ENCODE results near the gene NIPAL3.

The NIPAL3 gene

GRCh38 chr1:24369801-24370200, 45.8 kb upstream of the NIPAL3 start:
- DNase-seq (ENCODE audit: low read depth in 1 of 2, low spot score in 1 of 2): no peak
- Histone ChIP-seq H3K27ac (replicated peaks) (no peak overlapping the region), H3K27me3 (ENCODE audit: insufficient read depth, poor library complexity, severe bottlenecking) (no peaks in the 10 kb centered on the region), H3K4me3 (replicated peaks; ENCODE audit: insufficient read depth, low read length) (no peak overlapping the region)
- TF ChIP-seq GABPA (IDR thresholded peaks at IDR 0.05; ENCODE audit: low read depth): no peak
- TF ChIP-seq SPI1 (IDR thresholded peaks at IDR 0.05; ENCODE audit: borderline replicate concordance, low read depth): no peak
- TF ChIP-seq POLR2AphosphoS5 (IDR thresholded peaks at IDR 0.05; ENCODE audit: low read depth): no peak
- TF ChIP-seq, protein P1, sequence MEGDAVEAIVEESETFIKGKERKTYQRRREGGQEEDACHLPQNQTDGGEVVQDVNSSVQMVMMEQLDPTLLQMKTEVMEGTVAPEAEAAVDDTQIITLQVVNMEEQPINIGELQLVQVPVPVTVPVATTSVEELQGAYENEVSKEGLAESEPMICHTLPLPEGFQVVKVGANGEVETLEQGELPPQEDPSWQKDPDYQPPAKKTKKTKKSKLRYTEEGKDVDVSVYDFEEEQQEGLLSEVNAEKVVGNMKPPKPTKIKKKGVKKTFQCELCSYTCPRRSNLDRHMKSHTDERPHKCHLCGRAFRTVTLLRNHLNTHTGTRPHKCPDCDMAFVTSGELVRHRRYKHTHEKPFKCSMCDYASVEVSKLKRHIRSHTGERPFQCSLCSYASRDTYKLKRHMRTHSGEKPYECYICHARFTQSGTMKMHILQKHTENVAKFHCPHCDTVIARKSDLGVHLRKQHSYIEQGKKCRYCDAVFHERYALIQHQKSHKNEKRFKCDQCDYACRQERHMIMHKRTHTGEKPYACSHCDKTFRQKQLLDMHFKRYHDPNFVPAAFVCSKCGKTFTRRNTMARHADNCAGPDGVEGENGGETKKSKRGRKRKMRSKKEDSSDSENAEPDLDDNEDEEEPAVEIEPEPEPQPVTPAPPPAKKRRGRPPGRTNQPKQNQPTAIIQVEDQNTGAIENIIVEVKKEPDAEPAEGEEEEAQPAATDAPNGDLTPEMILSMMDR (IDR thresholded peaks at IDR 0.05; ENCODE audit: insufficient read depth, low read length): no peak
- no peak for TF ChIP-seq REST (IDR thresholded peaks at IDR 0.05; ENCODE audit: insufficient replicate concordance, low read depth)

GRCh38 chr1:24373044-24373443, 42.6 kb upstream of the NIPAL3 start:
- TF ChIP-seq SPI1 (IDR thresholded peaks at IDR 0.05; ENCODE audit: borderline replicate concordance, low read depth) (peak; percentile 62), POLR2AphosphoS5 (IDR thresholded peaks at IDR 0.05; ENCODE audit: low read depth) (no peak)
- TF ChIP-seq, protein P1 (IDR thresholded peaks at IDR 0.05; ENCODE audit: insufficient read depth, low read length): no peak
- DNase-seq (ENCODE audit: low read depth in 1 of 2, low spot score in 1 of 2): no peak
- H3K27me3 ChIP-seq (ENCODE audit: insufficient read depth, poor library complexity, severe bottlenecking): no peaks in the 10 kb centered on the region
- no peak overlapping the region for H3K4me3 ChIP-seq (replicated peaks; ENCODE audit: insufficient read depth, low read length)
- no peak overlapping the region for H3K27ac ChIP-seq (replicated peaks)

GRCh38 chr1:24373710-24374109, 41.9 kb upstream of the NIPAL3 start:
- DNase-seq (ENCODE audit: low read depth in 1 of 2, low spot score in 1 of 2): no peak
- Histone ChIP-seq H3K27ac (replicated peaks) (no peak overlapping the region), H3K4me3 (replicated peaks; ENCODE audit: insufficient read depth, low read length) (no peak overlapping the region), H3K27me3 (ENCODE audit: insufficient read depth, poor library complexity, severe bottlenecking) (no peaks in the 10 kb centered on the region)
- TF ChIP-seq SPI1 (IDR thresholded peaks at IDR 0.05; ENCODE audit: borderline replicate concordance, low read depth): no peak
- TF ChIP-seq REST (IDR thresholded peaks at IDR 0.05; ENCODE audit: insufficient replicate concordance, low read depth): no peak
- no peak for TF ChIP-seq GABPA (IDR thresholded peaks at IDR 0.05; ENCODE audit: low read depth)
- TF ChIP-seq POLR2AphosphoS5 (IDR thresholded peaks at IDR 0.05; ENCODE audit: low read depth): no peak
- TF ChIP-seq, protein P1 (IDR thresholded peaks at IDR 0.05; ENCODE audit: insufficient read depth, low read length): no peak
